ENCODE results near the gene DDHD1. TPM values are rescaled to one million over a fixed set of nuclear protein-coding genes. Genes with fewer than 3 reads are reported as not detected.

The DDHD1 gene
- total RNA-seq, 5 donors from 2014 or later (not counting 1 experiment from before 2014, with no cell fraction given) = 36.6 to 69.6 (median 45.4) TPM

DNA sequence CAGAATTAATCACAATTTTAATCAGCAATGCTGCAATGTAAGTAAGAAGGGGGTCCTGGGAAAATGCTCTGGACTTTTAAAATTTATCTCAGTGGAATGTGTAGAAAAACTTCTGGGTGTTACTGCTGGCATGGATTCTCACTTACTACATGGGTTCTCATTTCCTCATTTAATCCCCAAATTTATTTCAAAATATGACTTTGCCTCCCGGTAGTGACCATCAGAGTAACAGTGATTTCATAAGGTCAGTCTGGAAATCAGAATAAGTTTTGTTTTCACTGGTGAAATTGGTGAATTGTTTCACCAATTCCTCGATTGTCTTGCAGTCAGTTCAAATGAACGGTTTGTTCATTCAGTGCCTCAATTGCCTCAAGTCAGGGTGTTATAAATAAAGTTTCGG, 22.3 kb upstream of the DDHD1 start:
- Histone ChIP-seq H3K27me3 (replicated peaks in 1 of 2; ENCODE audit: control insufficient read depth in 2 of 2, extremely low read depth in 1 of 2, insufficient read depth in 2 of 2, low read length in 1 of 2) (no peaks in the 10 kb centered on the region), H3K9me3 (no peaks in the 10 kb centered on the region), H3K36me3 (ENCODE audit: control insufficient read depth in 2 of 2, extremely low read depth in 1 of 2, insufficient read depth in 1 of 2, low read length in 1 of 2) (no peaks in the 10 kb centered on the region), H3K27ac (ENCODE audit: low read length) (no peak overlapping the region), H3K4me3 (ENCODE audit: control insufficient read depth in 1 of 2, extremely low read depth in 1 of 2, low read length in 1 of 2) (no peak overlapping the region), H3K4me1 (ENCODE audit: control insufficient read depth in 1 of 2, extremely low read depth in 1 of 2, insufficient read depth in 2 of 2, low read length in 2 of 2) (peaks cover 0 to under 1% of the 10 kb centered on the region in 2 experiments)
- H3K4me1 Mint-ChIP-seq = peaks cover 2 to 6% (median 5%) of the 10 kb centered on the region in 3 donors
- no peak overlapping the region for H3K4me3 Mint-ChIP-seq
- H3K9me3 Mint-ChIP-seq = no peaks in the 10 kb centered on the region
- H3K36me3 Mint-ChIP-seq = peaks cover 7% of the 10 kb centered on the region
- WGBS (ENCODE audit: insufficient coverage) = 80% methylated on average over 3 of the region's 4 CpGs
- no peaks in the 10 kb centered on the region for H3K27me3 Mint-ChIP-seq
- ChIA-PET POLR2A (no interaction called here), CTCF (no interaction called here)
- ATAC-seq (replicated peaks in 1 of 4) (no peak), DNase-seq (no peak)
- no peak overlapping the region for H3K27ac Mint-ChIP-seq

DNA sequence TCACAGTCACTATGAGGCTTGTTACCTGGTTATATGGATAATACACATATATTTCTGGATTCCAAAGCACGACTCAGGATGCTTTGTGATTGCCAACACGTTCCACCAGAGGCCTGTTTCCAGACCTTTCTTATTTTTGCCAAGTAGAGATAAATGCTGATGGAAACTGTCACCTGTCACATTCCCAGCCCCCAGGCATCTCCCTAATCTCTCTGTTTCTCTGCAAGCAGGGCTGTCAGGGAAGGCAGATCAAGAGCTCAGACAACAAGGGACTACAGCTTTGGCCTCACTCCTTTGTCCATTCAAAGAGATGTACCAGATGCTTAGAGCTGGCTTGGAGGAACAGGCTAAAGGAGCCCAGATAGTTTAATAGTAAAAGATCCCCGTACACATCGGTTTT, 21.8 kb upstream of the DDHD1 start:
- no peak overlapping the region for H3K4me3 Mint-ChIP-seq
- no CpG with 5 or more reads among the region's 4 CpGs for WGBS (ENCODE audit: insufficient coverage)
- CTCF ChIA-PET = no interaction called here

DNA sequence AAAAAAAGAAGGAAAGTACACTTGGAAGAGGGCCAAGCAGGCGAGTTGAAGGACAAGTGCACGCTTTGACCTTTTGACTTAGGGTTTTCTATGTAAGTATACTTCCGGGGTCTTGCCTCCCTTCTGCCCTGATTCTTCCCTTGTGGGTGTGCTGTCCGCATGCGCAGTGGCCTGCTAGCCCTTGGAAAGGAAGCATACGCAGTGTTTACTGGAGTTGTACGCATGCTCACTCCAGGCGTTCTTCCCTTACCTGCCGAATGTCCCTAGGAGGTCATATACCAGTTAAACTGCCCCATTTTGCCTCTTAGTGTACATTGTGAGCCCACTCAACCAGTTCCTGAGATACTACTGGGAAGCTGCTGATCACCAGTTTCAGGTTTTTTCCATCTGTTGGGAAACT, 15.7 kb upstream of the DDHD1 start:
- H3K27me3 Mint-ChIP-seq = no peaks in the 10 kb centered on the region
- ChIA-PET CTCF (interaction anchor here in 1 of 2 donors (0.5 kb wide), 1 partner anchor 1172 kb away, joined by 5 read pairs; no protein-coding TSS in a partner anchor), POLR2A (no interaction called here)
- no peak overlapping the region for H3K27ac ChIP-seq (ENCODE audit: low read length)
- H3K36me3 Mint-ChIP-seq = peaks cover 14% of the 10 kb centered on the region
- no peak for DNase-seq
- H3K4me1 ChIP-seq (ENCODE audit: control insufficient read depth in 1 of 2, extremely low read depth in 1 of 2, insufficient read depth in 2 of 2, low read length in 2 of 2) = no peaks in the 10 kb centered on the region
- no peak overlapping the region for H3K27ac Mint-ChIP-seq
- H3K36me3 ChIP-seq (ENCODE audit: control insufficient read depth in 2 of 2, extremely low read depth in 1 of 2, insufficient read depth in 1 of 2, low read length in 1 of 2) = no peaks in the 10 kb centered on the region
- H3K4me3 Mint-ChIP-seq = no peak overlapping the region
- 98% methylated on average over 9 of the region's 9 CpGs for WGBS (ENCODE audit: insufficient coverage)
- H3K4me1 Mint-ChIP-seq = no peaks in the 10 kb centered on the region
- H3K27me3 ChIP-seq (replicated peaks in 1 of 2; ENCODE audit: control insufficient read depth in 2 of 2, extremely low read depth in 1 of 2, insufficient read depth in 2 of 2, low read length in 1 of 2) = no peaks in the 10 kb centered on the region
- no peak for ATAC-seq (replicated peaks in 1 of 4)
- H3K9me3 ChIP-seq = no peaks in the 10 kb centered on the region
- no peak overlapping the region for H3K4me3 ChIP-seq (ENCODE audit: control insufficient read depth in 1 of 2, extremely low read depth in 1 of 2, low read length in 1 of 2)
- H3K9me3 Mint-ChIP-seq = peaks cover 0 to 4% (median 4%) of the 10 kb centered on the region in 3 donors

More for the DNA sequence above, 21.8 kb upstream of the DDHD1 start:
- no peak overlapping the region for H3K27ac Mint-ChIP-seq
- POLR2A ChIA-PET = no interaction called here
- peaks cover 7% of the 10 kb centered on the region for H3K36me3 Mint-ChIP-seq
- Histone ChIP-seq H3K27me3 (replicated peaks in 1 of 2; ENCODE audit: control insufficient read depth in 2 of 2, extremely low read depth in 1 of 2, insufficient read depth in 2 of 2, low read length in 1 of 2) (no peaks in the 10 kb centered on the region), H3K36me3 (ENCODE audit: control insufficient read depth in 2 of 2, extremely low read depth in 1 of 2, insufficient read depth in 1 of 2, low read length in 1 of 2) (no peaks in the 10 kb centered on the region), H3K9me3 (no peaks in the 10 kb centered on the region), H3K4me1 (ENCODE audit: control insufficient read depth in 1 of 2, extremely low read depth in 1 of 2, insufficient read depth in 2 of 2, low read length in 2 of 2) (no peaks in the 10 kb centered on the region), H3K4me3 (ENCODE audit: control insufficient read depth in 1 of 2, extremely low read depth in 1 of 2, low read length in 1 of 2) (no peak overlapping the region), H3K27ac (ENCODE audit: low read length) (no peak overlapping the region)
- H3K4me1 Mint-ChIP-seq = peaks cover 0 to 1% (median under 1%) of the 10 kb centered on the region in 3 donors
- ATAC-seq (replicated peaks in 1 of 4) (no peak), DNase-seq (no peak)
- H3K27me3 Mint-ChIP-seq = no peaks in the 10 kb centered on the region
- H3K9me3 Mint-ChIP-seq = no peaks in the 10 kb centered on the region

DNA sequence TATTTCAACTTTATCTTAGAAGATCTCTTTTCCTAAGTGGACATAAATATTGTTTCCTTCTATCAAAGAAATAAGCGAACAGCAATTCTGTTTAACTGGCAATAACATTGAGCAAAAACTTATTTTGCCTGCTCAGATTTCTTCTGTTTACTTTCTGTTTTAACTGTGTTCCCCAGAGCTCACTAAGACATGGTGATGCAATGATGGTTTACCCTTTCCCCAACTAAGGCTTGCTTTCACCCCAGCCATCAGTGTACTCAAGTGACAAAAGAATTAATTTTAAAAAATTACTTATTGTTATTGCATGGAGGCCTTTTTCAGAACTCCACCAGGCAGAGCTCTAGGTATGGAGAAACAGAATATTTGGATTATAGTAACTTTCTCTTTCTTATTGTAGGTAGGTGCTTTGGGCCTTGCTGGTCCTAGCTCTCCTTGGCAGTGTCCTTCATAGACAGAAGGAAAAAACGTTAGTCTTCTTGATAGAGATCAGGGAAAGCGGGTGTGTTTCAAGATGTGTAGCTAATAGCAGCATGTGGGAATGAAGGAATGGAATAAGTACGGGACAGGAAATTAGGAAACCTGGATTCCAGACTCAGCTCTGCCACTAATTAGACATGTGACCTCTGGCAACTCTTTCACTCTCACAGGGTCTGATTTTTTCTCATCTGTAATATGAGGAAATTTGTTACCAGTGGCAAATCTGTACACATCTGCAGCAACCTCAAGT, 14.6 kb upstream of the DDHD1 start:
- Histone ChIP-seq H3K9me3 (peaks cover 3% of the 10 kb centered on the region), H3K4me1 (ENCODE audit: control insufficient read depth in 1 of 2, extremely low read depth in 1 of 2, insufficient read depth in 2 of 2, low read length in 2 of 2) (no peaks in the 10 kb centered on the region), H3K27ac (ENCODE audit: low read length) (no peak overlapping the region), H3K4me3 (ENCODE audit: control insufficient read depth in 1 of 2, extremely low read depth in 1 of 2, low read length in 1 of 2) (no peak overlapping the region), H3K36me3 (ENCODE audit: control insufficient read depth in 2 of 2, extremely low read depth in 1 of 2, insufficient read depth in 1 of 2, low read length in 1 of 2) (no peaks in the 10 kb centered on the region), H3K27me3 (replicated peaks in 1 of 2; ENCODE audit: control insufficient read depth in 2 of 2, extremely low read depth in 1 of 2, insufficient read depth in 2 of 2, low read length in 1 of 2) (no peaks in the 10 kb centered on the region)
- H3K4me1 Mint-ChIP-seq = no peaks in the 10 kb centered on the region
- DNase-seq = no peak
- 92% methylated on average over 4 of the region's 4 CpGs for WGBS (ENCODE audit: insufficient coverage)
- peaks cover 0 to 7% (median 7%) of the 10 kb centered on the region in 3 donors for H3K9me3 Mint-ChIP-seq
- H3K4me3 Mint-ChIP-seq = no peak overlapping the region
- H3K36me3 Mint-ChIP-seq = peaks cover 17% of the 10 kb centered on the region
- H3K27ac Mint-ChIP-seq = no peak overlapping the region
- ATAC-seq (replicated peaks in 1 of 4) = no peak
- no peaks in the 10 kb centered on the region for H3K27me3 Mint-ChIP-seq
- ChIA-PET POLR2A (no interaction called here), CTCF (no interaction called here)

DNA sequence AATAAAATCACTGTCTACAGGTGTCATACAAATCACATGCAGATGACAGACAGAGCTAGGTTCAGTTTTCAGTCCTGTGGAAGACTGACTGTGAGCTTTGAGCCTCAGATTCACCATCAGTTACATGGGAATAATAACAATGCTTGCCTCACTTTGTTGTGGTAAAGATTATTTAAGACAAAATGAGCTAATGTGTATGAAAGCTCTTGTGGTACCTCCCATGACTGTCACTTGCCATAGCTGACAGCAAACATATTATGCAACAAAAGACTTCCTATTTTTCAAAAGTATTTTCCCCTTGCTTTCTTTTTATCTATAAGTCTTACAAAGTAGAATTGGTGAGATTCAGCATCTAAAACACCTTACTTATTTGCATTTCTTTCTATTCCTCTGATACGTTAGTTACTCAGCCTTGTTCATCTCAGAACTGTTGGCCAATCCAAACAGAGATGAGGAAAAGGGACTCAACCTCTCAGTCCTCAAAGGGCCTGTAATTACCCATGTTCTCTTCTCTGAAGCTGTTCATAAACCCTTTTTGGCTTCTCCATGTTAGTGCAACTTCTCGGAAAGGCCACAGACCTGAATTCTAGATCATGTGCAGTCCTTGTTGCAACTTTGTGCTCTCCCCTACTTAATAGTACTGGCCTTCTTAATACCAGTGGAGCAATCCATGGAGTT, 8.8 kb upstream of the DDHD1 start:
- Mint-ChIP-seq H3K27ac (no peak overlapping the region), H3K9me3 (peaks cover 0 to 7% (median 7%) of the 10 kb centered on the region in 3 donors), H3K4me3 (no peak overlapping the region), H3K27me3 (no peaks in the 10 kb centered on the region), H3K36me3 (peaks cover 9% of the 10 kb centered on the region), H3K4me1 (peaks cover 6 to 7% (median 7%) of the 10 kb centered on the region in 3 donors)
- ChIA-PET CTCF (no interaction called here), POLR2A (no interaction called here)
- Histone ChIP-seq H3K27ac (ENCODE audit: low read length) (no peak overlapping the region), H3K27me3 (replicated peaks in 1 of 2; ENCODE audit: control insufficient read depth in 2 of 2, extremely low read depth in 1 of 2, insufficient read depth in 2 of 2, low read length in 1 of 2) (no peaks in the 10 kb centered on the region), H3K36me3 (ENCODE audit: control insufficient read depth in 2 of 2, extremely low read depth in 1 of 2, insufficient read depth in 1 of 2, low read length in 1 of 2) (no peaks in the 10 kb centered on the region), H3K4me3 (ENCODE audit: control insufficient read depth in 1 of 2, extremely low read depth in 1 of 2, low read length in 1 of 2) (no peak overlapping the region), H3K4me1 (ENCODE audit: control insufficient read depth in 1 of 2, extremely low read depth in 1 of 2, insufficient read depth in 2 of 2, low read length in 2 of 2) (peaks cover 0 to 2% of the 10 kb centered on the region in 2 experiments), H3K9me3 (peaks cover 3% of the 10 kb centered on the region)
- WGBS (ENCODE audit: insufficient coverage) = 94% methylated on average over 2 of the region's 2 CpGs
- ATAC-seq (replicated peaks in 1 of 4) = peak in 1 of 4 experiments; percentile 60
- peak in 1 of 35 experiments; percentile 17 for DNase-seq

DNA sequence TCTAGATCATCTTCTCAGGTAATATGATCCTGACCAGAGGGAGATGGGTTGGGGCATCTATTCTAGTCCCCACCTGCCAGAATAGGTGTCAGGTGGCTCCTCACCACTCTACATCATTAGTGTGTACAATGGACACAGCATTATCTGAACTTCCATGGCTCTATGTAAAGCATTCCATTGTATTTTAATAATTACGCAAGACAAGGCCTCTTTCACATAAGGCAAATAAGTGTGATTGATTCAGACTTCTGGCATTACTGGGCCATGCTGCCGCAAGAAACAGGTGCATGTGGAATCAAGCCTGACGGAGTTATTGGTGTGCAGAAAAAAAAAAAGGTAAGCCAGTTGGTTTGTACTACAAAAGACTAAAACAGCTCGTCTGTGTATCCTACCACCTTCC, 3.1 kb upstream of the DDHD1 start:
- H3K27ac ChIP-seq (ENCODE audit: low read length) = no peak overlapping the region
- H3K36me3 ChIP-seq (ENCODE audit: control insufficient read depth in 2 of 2, extremely low read depth in 1 of 2, insufficient read depth in 1 of 2, low read length in 1 of 2) = no peaks in the 10 kb centered on the region
- H3K9me3 ChIP-seq = no peaks in the 10 kb centered on the region
- no peak overlapping the region for H3K4me3 ChIP-seq (ENCODE audit: control insufficient read depth in 1 of 2, extremely low read depth in 1 of 2, low read length in 1 of 2)
- peaks cover 14 to 17% of the 10 kb centered on the region in 2 experiments for H3K4me1 ChIP-seq (ENCODE audit: control insufficient read depth in 1 of 2, extremely low read depth in 1 of 2, insufficient read depth in 2 of 2, low read length in 2 of 2)
- ATAC-seq (replicated peaks in 1 of 4) = no peak
- ChIA-PET POLR2A (interaction anchor here in 1 of 2 donors (0.5 kb wide), 1 partner anchor 61 kb away, joined by 4 read pairs; no protein-coding TSS in a partner anchor), CTCF (interaction anchor here in 1 of 2 donors (0.7 kb wide), 1 partner anchor 196 kb away, joined by 3 read pairs; no protein-coding TSS in a partner anchor)
- Mint-ChIP-seq H3K27me3 (no peaks in the 10 kb centered on the region), H3K4me3 (no peak overlapping the region), H3K36me3 (peaks cover 9% of the 10 kb centered on the region), H3K27ac (no peak overlapping the region), H3K9me3 (no peaks in the 10 kb centered on the region), H3K4me1 (peaks cover 17 to 23% (median 18%) of the 10 kb centered on the region in 3 donors)
- DNase-seq = no peak
- no peaks in the 10 kb centered on the region for H3K27me3 ChIP-seq (replicated peaks in 1 of 2; ENCODE audit: control insufficient read depth in 2 of 2, extremely low read depth in 1 of 2, insufficient read depth in 2 of 2, low read length in 1 of 2)
- 90% methylated on average over 2 of the region's 4 CpGs for WGBS (ENCODE audit: insufficient coverage)

All from T-cell (primary cell).